ENCODE measurements around the gene OR9G1. TPM values are rescaled to one million over a fixed set of nuclear protein-coding genes. Genes with fewer than 3 reads are reported as not detected.

The OR9G1 gene, protein sequence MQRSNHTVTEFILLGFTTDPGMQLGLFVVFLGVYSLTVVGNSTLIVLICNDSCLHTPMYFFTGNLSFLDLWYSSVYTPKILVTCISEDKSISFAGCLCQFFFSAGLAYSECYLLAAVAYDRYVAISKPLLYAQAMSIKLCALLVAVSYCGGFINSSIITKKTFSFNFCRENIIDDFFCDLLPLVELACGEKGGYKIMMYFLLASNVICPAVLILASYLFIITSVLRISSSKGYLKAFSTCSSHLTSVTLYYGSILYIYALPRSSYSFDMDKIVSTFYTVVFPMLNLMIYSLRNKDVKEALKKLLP
- not detected in 2 replicates for total RNA-seq

DNA sequence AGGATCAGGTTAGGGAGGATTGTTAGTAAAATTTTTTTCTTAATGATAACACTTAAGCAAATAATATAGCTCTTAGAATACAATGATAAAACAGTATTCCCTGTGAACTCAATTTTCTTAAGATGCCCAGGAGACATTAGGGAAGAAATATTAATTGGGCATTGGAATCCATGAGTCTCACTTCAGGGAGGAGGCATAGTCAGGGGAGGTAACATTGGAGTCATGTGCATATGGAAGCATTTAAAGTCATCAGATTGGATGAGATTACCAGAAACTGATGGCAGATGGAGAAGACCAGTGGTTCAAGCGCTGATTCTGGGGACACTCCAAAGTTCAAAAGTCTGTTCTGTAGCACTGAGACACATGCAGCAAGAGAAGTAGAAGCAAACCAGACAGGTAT lies at the start of gene OR9G1:
Gene OR9G1 (plus strand): TSS at position 301 of the 400 bp plus-strand sequence. CDS start 1,293 bp downstream, outside the sequence.

DNA sequence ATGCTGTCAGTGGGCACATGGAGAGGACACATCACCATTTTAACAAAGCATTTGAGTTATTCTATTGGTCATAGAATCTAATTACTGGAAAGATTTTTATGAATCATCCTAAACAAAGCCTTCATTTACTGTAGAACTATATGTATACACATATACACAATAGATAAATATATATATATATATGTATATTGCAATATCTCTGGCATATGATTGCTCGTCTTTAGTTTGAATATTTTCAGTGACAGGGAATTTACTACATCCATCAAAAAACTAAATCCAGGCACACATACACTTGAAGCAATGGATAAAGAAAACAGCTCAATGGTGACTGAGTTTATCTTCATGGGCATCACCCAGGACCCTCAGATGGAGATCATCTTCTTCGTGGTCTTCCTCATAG lies 35.5 kb upstream of the OR9G1 start, which contains the start of gene OR5AR1:
Gene OR5AR1 (plus strand): TSS at position 301 of the 400 bp plus-strand sequence. CDS start 0 bp downstream, at position 301.

DNA sequence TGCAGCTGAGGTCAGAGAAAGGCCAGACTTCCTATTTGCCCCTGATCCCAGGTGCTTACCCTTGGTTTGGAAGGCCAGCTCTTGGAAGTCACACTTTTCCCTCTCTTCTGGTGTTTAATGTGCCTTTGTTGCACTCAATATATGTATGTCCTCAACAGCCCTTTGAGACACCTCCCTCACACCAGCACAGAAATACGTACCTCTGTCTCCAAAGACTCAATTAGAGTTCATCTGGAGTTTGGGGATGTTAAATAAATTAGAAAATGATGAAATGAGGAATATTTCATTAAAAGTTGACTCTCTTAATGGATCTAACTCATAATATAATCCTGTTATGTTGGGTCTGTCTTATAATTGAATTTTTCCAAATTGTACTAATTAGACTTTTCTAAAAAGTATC lies 49.7 kb downstream of the OR9G1 start, which contains the start of gene OR9G4:
Gene OR9G4 (minus strand): TSS at position 101 of the 400 bp plus-strand sequence. CDS start 4,931 bp downstream, outside the sequence.

Other genes starting within 250 kb of the OR9G1 start
- not detected in 2 replicates for gene OR5M3, start 225.7 kb upstream of the OR9G1 start, total RNA-seq
- not detected in 2 replicates for gene OR5M8, start 207.7 kb upstream of the OR9G1 start, total RNA-seq
- gene OR5M11, start 155.8 kb upstream of the OR9G1 start, total RNA-seq = not detected in 2 replicates
- gene OR5M10, start 121.4 kb upstream of the OR9G1 start, total RNA-seq = not detected in 2 replicates
- gene OR5M1, start 84.2 kb upstream of the OR9G1 start, total RNA-seq = not detected in 2 replicates
- gene OR5AP2, start 56.7 kb upstream of the OR9G1 start, total RNA-seq = not detected in 2 replicates
- gene OR5AR1, start 35.4 kb upstream of the OR9G1 start, total RNA-seq = not detected in 2 replicates
- gene OR9G4, start 49.6 kb downstream of the OR9G1 start, total RNA-seq = not detected in 2 replicates

Data from myometrial cell (primary cell).